GM19238 (cell line): Measurements from ENCODE around the gene STX18.
"Not testable (repeated sequence)": the region's sequence is repeated elsewhere in the genome, so short reads cannot be mapped to it uniquely, and the experiment has no call there.

Experiments
- DNase-seq: peaks from one replicate; pipeline ENCODE4 v3.0.0; 2011; ENCODE audit warnings: low spot score; ENCODE audit not compliant: insufficient read length

The STX18 gene

DNA sequence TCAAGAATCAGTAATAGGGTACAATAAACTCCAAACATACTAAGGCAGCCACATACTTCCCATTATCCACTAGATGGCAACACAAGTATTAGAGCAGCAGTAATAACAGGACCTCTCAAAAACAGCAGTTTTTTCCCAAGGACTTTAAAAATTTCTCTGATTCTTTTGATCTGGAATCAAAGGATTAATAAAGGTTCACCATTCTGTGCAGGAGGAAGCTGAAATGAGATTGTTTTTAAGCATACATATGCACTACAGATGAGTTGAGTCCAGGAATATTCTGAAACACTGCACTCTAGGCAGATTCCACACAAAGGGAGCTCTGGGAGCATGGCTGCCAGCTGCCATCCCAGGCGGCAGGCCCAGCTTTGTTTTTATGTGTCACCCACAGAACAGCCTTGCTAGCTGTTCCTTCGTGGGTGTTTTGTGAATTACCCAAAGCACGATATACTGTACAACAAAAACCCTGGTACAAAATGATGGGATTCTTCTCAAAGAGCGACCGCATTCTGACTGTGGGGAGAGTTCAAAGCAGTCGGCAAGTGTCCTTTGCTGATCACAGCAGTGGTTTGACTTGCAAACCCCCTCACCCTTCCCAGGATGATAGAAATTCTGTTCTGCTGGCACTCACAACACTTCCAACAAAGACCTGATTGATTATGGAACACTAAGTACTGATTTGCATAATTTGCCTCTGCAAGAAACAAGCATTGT is 61.0 kb downstream of the STX18 start:
- no peak for DNase-seq

DNA sequence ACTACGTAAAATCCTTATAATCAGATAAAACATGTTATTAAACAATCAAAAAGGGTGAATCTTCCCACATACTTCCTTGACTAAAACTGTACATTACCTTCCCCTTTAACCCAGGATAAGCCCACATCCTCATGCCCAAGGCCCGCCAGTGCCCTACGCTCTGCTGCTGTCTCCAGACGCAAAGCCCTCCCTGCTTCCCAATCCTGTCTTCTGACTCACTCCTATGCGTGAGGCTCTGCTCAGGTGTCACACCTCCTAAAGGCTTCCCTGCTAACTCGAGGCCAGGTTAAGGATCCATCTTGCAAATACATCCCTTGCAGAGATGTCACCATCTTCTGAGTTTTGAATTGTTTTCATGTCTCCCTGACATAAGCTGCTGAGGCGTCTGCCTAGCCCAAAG is 61.6 kb downstream of the STX18 start:
- no peak for DNase-seq

DNA sequence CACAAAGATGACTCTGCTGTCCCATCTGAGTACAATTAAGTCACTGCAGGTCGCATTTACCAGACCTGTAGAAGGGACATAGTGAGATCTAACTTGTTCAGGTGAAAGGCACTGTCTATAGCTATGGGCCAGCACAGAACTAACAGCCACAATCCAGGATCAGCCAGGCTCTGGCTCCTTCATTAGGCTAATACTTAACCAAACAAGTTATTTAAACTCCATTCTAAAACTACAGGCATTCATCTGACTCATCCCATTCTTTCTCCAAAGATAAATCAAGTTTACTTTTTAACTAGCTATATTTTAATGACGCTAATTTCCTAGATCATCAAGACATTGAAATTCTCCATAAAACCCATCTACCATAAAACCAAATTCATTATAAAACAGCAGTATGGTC is 62.5 kb downstream of the STX18 start:
- DNase-seq = no peak

DNA sequence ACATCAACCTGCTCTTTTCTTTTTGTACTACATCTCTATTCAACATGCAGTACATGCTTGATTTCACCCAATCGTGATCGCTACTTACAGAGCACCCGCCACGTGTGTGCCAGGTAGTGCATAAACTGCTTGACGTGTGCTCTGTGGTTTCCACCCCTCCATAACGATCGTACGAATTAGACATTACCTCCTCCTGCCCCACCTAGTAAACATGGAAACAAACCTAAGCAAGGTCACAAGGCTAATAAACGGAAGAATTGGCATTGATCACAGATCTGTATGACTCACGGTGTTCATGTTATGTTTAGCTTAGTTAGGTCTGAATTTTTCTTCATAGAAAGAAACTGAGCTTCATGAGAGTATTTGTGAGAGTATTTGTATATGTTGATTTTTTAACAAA is 64.1 kb downstream of the STX18 start:
- no peak for DNase-seq

DNA sequence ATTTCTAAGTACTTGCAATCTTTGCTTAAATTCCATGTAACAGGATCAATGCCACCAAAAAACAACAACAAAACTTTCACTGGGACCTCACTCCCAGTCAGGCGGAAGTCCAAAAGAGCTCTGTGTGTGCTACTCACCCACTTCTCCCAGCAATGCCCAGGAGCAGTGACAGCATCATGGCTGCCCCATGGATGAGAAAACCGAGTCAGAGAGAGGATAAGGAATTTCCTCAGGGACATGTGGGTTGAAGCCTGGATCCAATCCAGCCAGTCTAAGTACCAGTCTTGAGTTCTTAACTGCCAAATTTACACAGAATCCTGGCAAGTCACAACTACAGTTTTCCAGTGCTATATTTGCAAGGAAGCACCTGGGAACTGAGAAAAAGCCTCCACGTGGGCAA is 64.5 kb downstream of the STX18 start:
- no peak for DNase-seq

DNA sequence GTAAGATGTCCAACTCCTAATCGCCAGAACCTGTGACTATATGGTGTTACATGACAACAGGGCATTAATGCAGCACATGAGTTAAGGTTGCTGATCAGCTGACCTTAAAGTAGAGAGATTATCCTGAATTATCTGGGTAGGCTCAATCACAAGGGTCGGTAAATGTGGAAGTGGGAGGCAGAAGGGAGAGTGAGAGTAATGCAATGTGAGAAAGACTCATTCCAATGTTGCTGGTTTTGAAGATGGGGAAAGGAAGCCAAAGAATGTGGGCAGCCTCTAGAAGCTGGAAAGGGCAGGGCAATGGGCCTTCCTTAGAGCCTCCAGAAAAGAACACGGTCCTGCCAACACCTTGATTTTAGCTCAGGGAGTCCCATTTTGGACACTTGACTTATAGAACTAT is 67.4 kb downstream of the STX18 start:
- no peak for DNase-seq

DNA sequence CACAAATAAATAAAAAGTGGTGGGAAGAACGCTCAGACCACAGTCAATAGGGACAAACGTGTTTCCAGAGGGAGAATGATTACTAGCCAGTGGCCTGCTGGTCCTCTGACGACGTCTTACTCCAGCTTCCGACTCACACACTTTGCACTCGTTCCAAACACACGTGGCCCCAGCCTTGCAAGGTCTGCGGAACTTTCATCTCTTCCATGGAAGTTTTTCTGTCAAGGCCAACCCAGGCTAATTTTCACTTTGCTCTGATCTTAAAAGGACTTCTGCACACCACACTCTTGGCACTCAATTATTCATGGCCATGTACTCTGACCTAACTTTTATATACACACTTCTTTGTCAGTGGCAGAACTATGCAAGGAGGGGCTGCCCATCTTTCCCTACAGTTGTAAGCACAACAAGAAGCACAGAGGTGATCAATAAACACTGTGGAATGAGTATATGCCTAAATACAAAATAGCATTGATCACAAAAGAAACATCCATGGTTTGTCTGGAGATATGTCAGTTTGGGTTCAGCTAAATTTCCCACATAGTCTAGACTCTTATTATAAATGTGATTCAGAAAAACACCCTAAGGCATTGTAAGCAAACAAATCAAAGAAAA is 69.4 kb downstream of the STX18 start:
- no peak for DNase-seq

DNA sequence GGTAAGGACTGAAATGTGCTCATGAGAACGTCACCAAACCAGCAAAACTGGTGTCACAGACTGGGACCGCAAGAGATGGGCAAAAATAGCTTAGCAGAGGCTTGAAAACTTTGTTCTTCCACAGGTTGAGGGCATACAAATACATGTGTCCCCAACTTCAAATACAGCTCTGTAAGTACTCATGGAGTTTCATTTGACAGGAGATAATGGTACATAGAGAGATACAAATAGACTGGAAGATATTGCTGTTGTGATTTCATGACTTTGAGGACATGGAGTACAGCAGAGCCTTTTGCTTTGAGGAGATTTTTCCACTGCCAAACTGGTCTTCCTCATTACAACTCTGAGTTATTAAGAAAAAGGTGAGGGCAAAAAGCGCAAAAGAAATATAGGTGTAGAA is 70.7 kb downstream of the STX18 start:
- no peak for DNase-seq

DNA sequence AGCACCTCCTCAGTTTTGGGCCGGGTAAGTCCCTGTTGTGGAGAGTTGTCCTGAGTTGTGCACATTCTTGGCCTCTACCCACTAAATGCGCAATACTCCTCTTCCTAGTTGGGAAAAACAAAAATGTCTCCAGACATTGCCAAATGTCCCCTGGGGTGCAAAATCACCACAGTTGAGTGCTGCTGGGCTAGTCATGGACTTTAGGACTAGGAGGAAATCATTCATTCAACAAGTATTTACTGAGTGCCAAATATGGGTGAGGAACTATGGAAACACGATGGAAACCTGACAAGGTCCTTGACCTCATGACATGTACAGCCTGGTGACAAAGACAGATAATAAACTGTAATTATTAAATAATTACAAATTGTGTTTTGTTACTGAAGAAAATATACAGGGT is 71.6 kb downstream of the STX18 start:
- DNase-seq = no peak

DNA sequence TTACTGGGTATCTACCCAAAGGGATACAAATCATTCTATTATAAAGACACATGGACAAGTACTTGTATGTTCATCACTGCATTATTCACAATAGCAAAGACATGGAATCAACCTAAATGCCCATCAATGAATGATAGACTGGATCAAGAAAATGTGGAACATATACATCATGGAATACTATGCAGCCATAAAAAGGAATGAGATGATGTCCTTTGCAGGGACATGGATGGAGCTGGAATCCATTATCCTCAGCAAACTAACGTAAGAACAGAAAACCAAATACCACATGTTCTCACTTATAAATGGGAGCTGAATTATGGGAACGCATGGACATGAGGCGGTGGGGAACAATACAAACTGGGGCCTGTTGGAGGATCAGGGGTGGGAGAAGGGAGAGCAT is 76.6 kb downstream of the STX18 start:
- not testable (repeated sequence) for DNase-seq

DNA sequence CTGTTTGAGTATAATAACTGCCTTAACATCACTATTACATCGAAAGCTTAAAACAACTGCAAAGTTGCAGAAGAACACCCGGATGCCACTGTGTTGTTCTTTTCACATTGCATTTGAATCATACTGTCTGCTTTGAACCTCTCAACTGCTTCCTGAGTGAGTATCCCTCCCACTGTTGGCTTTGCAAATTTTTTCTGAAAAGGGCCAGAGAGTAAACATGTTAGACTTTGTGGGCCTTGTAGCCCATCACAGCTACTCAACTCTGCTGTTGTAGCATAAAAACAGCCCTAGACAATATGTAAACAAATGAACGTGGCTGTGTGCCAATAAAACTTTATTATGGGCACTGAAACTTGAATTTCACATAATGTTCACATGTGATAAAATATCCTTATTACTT is 78.9 kb downstream of the STX18 start:
- DNase-seq = no peak

DNA sequence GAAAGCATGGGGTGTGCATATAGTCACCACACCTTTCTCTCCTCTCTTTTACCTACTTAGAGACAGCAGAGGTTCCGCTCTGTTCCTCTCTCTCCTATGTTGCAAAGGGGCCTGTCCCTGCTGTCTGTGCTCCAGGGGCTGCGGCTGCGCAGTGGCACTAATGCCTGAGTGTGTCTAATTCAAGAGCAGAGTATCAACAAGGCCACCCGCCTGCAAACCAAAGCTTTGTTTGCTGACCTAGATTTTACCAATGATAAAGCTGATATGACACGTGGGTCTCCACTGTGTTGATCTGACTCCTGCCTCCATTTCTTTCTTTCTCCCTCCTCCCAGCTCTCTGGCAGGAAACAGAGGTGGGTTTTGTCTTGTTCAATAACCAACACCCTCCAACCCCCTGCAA is 80.0 kb downstream of the STX18 start:
- DNase-seq = no peak

DNA sequence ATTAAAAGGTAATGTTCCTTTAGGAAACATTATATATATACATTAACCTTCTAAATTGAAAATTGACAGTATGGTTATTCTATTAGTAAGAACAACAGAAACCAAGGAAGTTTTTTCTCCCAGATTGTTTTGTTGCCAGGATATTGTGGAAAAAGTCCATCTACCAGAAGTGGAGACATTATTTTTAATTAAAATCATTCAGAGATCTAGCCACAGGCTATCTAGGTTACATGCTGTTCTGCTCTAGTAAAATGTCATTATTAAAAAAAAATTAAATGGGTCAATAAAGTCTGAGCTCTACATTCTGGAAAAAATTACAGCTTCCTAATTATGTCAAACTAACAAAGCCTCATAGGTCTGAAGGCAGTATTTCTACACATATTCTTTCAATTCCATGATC is 80.7 kb downstream of the STX18 start:
- DNase-seq = no peak

DNA sequence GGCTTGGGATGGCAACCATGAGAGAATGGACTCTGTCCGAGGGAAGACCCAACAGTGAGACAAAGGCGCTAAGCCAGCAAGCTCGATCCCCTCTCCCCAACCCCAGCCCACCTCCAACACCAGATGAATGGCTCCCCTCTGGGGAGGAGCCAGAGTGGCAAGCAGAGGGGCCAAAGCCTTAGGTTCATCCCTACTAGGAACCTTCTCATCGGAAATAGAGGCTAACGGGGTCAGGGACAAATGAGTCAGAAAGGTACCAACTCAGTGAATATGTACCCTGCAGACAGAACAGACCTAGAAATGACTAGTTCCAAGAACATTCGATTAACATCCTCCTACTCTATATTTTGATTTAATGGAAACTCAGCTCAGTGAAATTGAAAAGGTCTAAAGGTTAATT is 81.1 kb downstream of the STX18 start:
- no peak for DNase-seq

DNA sequence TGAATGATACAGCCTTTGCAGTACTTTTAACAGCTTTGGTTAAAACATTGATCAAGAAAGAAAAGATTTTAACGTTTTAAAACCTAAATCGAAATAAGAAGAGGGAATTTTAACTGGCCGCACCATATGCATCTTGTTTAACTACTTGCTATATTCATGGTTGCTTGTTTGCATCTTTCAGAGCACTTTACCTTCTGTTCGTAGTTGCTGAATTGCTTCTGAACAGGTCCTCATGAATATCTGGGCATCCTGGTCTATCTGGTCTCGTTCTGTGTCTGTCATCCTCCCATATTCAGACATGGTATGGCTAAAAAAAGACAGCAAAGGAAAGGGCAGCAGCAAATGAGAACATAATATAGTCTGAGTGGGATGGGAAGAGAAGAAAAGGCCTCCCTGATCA is 82.7 kb downstream of the STX18 start:
- DNase-seq = no peak

DNA sequence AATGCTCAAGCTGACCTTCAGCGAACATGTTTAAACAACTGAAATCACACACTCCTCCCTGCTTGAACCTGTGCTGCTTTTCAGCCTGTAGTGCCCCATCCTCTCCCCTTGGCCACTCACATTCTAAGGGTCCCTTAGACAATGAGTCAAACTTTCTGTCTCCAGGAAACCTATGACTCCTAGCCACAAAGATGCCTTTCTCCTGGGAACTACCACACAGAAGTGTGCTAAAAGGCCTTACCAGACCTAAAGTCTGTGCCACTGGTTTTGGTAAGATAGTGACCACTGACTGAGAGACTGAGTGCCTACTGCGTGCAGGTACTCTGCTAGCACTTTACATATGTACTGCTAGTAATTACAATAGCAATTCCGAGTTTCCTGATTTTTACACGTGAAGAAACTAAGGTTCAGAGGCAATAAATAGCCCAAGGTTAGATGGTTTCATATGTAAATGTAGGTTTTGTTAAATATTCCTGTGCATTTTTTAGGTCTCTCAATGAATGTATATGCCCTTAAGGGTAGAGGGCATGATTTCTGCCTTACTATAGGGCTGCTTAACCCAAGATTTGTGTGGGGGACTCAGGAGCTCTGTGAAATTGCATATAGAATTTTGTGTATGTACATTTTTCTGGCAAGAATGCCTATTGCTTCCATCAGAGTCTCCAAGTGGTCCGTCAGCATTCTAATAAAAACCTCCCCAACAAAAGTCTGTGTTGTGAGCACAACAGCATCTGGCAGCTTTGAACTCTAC is 83.9 kb downstream of the STX18 start:
- no peak for DNase-seq

DNA sequence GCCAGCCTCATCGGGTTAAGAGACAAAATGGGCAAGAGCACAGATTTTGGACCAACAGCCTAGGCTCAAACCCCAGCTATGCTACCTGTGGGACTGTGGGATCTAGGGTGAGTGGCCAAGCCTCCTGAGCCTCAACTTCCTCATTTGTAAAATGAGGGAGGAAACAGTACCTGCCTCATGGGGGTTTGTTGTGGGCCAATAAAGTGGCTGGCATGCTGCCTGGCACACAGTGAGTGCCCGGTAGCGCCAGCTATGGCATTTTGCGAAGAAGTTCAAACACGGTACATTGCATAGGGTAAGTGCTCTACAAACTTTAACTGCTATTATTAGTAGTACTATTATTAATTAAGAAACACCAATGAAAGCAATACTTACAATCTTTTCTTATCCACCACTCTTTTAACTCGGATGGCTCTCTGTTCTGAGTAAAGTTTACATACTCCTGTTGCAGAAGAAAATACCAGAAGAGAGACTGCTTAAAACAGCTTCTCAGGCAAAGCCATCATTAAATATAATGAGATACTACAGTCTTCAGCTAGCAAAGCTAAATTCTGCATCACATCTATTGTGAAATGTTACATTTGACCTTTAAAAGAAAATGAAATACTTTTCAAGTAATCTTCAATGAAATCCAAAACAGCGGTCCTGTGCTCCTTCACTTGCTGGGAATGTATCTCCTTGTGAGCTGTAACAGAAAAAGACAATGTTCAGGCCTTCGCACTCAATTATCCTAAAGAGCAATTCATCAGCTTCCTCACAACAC is 84.9 kb downstream of the STX18 start:
- DNase-seq = no peak

DNA sequence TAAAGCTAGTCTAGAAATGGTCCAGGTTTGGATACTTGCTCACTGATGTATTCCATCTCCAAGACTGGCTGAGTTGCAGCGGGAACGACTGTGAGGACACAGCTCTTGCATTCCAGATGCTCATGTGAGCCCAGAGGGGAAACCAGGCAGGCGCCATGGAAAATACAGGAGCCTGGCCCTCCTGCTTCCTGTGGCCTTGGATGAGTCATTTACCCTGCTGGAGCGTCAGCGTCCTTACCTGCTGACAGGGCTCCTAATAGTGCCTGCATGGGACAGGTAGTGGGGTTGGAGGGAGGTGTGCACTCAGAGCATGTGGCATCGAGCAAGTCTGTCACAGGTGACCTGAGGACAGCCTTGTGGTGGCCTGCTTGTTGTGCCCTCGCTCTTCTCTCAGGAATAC is 85.5 kb downstream of the STX18 start:
- no peak for DNase-seq

DNA sequence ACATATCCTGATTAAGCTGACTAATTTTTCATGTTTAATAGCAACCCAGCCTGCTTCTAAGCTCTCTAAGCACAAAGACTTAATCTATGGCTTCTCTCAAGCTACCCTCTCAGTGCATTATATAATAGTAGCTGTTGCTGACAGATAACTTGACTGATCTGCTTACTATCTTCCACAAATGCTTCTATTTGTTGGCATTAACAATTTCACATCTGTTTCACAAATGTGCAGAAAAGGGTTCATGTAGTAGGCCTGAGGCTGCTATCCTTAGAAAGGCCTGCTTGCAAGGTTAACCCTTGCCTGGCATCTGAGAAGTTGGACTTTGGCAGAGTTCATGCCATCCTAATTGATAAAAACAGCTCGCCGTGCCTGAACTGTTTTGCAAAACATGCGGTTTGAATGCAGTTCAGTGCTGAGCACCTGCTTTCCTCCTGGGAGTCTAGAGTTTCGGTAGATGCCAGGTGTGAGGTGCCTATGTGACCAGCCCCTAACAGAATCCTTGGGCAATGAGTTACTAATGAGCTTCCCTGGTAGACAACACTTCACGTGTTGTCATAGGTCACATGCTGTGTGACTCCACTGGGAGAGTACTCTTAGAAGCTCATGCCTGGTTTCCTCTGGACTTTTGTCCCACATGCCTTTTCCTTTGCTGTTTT is 86.5 kb downstream of the STX18 start:
- no peak for DNase-seq

DNA sequence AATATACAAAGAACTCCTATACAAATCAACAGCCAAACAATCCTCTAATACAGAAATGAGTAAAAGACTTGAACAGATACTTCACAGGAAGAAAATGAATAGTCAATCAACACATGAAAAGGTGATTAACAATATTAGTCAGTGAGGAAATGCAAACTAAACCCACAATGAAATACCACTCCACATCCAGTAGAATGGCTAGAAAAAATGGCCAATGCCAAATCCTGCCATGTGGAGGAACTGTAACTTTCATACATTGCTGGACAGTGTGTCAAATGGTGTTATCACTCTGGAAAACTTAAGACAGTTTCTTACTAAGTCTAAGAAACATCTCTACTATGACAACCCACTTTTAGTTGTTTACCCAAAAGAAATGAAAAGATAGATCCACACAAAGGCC is 95.4 kb downstream of the STX18 start:
- no peak for DNase-seq

DNA sequence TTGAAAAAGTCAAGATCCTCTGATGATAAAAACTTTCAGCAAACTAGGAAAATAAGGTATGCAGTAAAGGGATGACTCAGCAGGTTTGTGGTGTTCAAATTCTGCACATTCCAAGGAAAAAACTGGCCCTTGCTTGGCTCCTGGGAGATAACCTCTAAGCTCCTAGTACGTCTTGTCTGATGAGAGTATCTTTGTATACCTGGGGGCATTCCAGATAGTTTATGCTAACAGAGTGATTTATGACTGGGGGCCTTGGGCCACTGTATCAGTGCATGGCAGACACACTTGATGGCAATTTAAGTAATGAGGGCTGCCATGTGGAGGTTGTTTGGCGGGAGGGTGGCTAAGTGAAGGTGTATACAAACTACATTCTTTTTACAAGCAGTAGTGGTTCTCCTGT is 98.0 kb downstream of the STX18 start:
- no peak for DNase-seq
